ENCODE data around the gene TFF1.

TFF1 gene

DNA sequence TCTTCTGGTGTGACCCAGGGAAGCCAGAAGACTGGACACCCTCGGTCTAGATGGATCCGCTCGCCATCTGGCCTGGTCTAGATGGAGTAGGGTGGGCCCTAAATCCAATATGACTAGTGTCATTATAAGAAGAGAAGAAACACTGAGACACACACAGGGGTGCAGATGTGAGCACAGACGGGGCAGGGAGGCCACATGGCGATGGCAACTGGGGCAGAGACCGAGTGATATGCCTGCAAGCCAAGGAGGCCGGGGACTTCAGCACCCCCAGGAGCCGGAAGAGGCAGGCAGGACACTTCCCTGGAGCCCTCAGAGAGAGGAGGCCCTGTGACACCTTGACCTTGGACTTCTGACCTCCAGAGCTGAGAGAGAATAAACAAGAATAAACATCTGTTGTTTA lies 45.5 kb downstream of the TFF1 start:
- no peak overlapping the region for H3K27ac ChIP-seq
- TF ChIP-seq ZFX (IDR thresholded peaks at IDR 0.05; ENCODE audit: borderline replicate concordance), result no peak
- TF ChIP-seq, protein P1, sequence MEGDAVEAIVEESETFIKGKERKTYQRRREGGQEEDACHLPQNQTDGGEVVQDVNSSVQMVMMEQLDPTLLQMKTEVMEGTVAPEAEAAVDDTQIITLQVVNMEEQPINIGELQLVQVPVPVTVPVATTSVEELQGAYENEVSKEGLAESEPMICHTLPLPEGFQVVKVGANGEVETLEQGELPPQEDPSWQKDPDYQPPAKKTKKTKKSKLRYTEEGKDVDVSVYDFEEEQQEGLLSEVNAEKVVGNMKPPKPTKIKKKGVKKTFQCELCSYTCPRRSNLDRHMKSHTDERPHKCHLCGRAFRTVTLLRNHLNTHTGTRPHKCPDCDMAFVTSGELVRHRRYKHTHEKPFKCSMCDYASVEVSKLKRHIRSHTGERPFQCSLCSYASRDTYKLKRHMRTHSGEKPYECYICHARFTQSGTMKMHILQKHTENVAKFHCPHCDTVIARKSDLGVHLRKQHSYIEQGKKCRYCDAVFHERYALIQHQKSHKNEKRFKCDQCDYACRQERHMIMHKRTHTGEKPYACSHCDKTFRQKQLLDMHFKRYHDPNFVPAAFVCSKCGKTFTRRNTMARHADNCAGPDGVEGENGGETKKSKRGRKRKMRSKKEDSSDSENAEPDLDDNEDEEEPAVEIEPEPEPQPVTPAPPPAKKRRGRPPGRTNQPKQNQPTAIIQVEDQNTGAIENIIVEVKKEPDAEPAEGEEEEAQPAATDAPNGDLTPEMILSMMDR (IDR thresholded peaks at IDR 0.05), result no peak

DNA sequence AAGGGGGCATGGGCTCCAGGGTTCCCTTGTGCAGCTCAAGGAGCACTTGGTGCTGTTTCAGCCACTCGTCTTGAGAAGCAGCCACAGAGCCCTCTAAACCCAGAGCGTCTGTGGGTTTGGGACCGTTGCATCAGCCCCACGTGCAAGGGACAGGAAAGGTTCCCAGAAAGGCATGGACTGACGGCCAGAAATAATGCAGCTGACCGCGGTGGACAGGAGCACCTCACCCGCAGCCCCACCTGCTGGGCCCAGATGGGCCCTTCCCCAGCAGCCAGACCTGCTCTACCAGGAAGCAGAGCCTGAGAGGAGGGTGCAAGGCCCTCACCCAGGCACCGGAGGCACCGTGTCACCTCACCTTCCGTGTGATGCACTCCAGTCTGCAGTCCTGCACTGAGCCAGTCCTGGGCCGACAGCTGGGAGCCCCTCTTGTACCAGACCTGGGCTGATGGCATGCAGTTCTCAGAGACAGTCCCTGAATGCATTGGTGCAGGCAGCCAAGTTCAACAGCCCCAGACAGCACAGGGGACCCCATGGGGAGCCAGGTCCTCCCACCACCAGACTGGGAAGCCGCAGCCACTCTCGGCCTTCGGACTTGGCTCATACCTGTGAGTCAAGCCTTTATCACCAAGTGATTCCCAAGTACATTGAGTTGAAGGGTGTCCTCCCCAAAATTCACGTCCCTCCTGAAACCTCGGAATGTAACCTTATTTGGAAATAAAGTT lies 46.3 kb downstream of the TFF1 start:
- H3K27ac ChIP-seq, result no peak overlapping the region

DNA sequence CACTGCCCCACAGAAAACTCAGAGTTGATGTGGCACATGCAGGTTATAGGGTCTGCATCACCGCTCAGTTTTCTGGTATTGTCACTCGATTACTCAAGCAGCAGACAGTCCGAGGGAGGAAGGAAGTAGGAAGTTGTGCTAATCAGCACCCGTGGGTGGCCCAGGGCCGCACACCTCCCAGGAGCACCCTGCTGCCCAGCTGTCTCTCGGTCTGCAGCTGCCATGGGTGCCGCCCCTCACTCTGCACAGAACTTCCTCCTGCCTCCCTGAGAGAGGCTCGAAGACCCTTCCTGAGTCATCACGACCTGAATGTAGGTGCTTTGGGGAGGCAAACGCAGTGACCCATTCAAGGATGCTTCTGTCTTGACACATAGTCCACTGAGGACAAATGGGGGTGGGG lies 47.0 kb downstream of the TFF1 start:
- TF ChIP-seq ZFX (IDR thresholded peaks at IDR 0.05; ENCODE audit: borderline replicate concordance), result no peak
- TF ChIP-seq, protein P1 (IDR thresholded peaks at IDR 0.05), result no peak
- no peak overlapping the region for H3K27ac ChIP-seq

More for the DNA sequence above, 46.3 kb downstream of the TFF1 start:
- no peak for TF ChIP-seq ZFX (IDR thresholded peaks at IDR 0.05; ENCODE audit: borderline replicate concordance)
- TF ChIP-seq, protein P1 (IDR thresholded peaks at IDR 0.05), result no peak

DNA sequence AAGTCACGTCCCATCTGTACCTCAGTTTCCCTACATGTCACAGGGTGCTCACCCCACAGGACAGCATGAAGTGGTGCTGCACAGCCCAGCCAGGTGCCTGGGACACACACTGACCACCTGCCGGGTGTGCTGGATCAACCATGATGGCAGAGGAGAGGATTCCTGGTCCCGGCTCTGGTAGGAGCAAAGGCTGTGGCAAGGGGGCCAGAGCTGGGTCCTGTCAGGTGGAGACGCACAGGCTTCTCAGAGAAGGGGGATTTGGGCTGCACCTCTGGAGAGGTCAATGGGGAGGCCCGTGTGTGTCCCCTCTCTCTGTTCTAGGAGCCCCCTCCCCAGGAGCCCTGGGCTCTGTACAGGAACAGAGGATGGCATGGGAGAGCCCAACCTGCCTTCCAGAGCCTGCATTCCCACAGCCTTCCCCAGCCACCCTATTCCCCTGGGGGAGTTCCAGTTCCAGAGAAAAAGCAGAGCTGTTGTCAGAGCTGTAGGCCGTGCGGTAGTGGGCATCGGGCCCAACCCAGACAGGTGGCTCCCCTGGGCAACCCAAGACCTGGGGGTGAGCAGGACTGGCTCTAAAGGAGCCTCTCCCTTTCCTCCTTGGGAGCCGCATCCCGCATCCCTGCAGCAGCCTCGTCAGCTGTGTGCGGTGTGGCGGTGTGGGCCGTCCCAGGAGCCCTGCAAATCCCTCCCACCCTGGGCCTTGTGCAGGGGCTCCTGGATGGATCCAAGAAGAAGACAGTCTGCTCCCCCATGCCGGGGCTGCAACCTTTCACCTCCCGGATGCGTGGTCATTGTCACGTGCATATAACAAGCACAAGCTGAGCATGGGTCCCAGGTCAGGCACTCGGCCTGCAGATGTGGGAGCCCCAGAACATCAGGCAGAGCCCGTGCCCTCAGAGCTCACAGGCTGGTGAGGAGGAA lies 48.2 kb downstream of the TFF1 start:
- H3K27ac ChIP-seq, result no peak overlapping the region
- TF ChIP-seq, protein P1 (IDR thresholded peaks at IDR 0.05), result no peak

DNA sequence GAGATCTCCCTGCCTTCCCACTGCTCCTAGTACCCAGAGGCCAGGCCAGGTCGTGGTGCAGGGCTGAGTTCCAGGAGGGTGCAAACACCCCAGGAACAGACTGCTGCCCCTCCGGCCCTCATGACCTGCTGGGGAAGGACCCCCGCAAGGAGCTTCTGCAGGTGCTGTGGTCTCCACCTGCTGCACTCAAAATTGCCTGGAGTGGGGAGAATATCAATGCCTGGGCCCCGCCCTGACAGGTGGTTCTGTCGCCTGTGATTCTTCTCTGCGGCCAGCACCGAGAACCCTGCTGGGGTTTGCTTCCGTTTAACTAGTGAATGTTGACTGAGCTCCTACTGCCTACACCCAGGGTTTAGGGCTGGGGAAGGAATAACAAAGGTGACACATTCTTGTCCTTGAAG lies 49.0 kb downstream of the TFF1 start:
- H3K27ac ChIP-seq, result no peak overlapping the region
- TF ChIP-seq, protein P1 (IDR thresholded peaks at IDR 0.05), result no peak
- TF ChIP-seq ZFX (IDR thresholded peaks at IDR 0.05; ENCODE audit: borderline replicate concordance), result no peak

- TF ChIP-seq, protein P1 (IDR thresholded peaks at IDR 0.05), result no peak
- no peak for TF ChIP-seq ZFX (IDR thresholded peaks at IDR 0.05; ENCODE audit: borderline replicate concordance)
- H3K27ac ChIP-seq, result no peak overlapping the region
Observed at GRCh38 chr21:42316891-42317290, 49.4 kb downstream of the TFF1 start.

All from 22Rv1 (cell line).